ENCODE data around the gene TP53I11.

DNA sequence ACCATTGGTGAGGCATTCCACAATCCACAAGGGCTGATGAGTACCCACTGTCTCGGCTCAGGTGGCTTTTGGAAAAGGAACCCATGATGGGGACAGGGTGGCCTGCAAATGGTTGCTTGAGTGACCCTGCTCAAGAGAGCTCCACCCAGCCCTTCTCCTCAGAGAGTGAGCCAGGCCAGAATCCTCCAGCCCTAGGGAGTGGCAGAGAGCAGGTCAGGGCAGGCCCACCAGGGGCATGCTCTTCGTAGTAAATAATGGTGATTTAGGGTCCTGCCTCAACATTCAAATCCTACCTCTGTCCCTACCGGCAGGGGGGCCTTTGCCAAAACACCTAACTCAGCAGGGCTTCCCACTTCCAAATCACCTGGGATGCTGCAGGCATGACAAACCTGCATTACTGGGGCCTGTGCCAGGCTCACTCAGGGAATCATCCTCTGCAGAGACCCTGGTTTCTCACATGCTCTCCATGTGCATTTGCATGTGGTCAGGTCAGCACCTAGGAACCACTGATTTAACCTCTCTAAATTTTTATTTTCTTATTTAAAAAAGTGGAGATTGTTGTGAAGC lies 17.3 kb upstream of the TP53I11 start:
- TF ChIP-seq CTCF (IDR thresholded peaks at IDR 0.05; ENCODE audit: insufficient read depth, low read length, poor library complexity, severe bottlenecking) (no peak), EZH2phosphoT487 (conservative IDR thresholded peaks at IDR 0.05; ENCODE audit: low read length) (no peak)
